ENCODE data around the gene HKDC1.

DNA sequence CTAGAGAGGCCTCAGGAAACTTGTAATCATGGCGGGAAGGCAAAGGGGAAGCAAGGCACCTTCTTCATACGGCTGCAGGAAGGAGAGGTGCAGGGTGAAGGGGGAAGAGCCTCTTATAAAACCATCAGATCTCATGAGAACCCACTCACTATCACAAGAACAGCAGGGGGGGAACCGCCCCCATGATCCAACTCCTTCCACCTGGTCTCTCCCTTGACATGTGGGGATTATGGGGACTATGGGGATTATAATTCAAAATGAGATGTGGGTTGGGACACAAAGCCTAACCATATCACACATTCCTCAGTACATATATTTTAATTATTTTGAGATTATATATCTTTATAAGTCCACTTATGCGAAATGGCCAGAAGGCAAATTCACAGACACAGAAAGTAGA, 67.0 kb downstream of the HKDC1 start:
- no peak for TF ChIP-seq TCF12 (IDR thresholded peaks at IDR 0.05)
- no peak for TF ChIP-seq CTCF (IDR thresholded peaks at IDR 0.05)
- TF ChIP-seq RAD21 (IDR thresholded peaks at IDR 0.05; ENCODE audit: low read length): no peak
- TF ChIP-seq JUND (IDR thresholded peaks at IDR 0.05): no peak
- TF ChIP-seq EZH2phosphoT487 (IDR thresholded peaks at IDR 0.05; ENCODE audit: borderline replicate concordance, low read depth): no peak
- no peak for TF ChIP-seq TAF1 (IDR thresholded peaks at IDR 0.05; ENCODE audit: borderline replicate concordance, low read depth, low read length)
- no peak for TF ChIP-seq CHD2 (IDR thresholded peaks at IDR 0.05; ENCODE audit: low read length, partially characterized antibody)

All from SK-N-SH (cell line).